HepG2 (cell line): ENCODE measurements around the gene CDH22. TPM values are rescaled to one million over a fixed set of nuclear protein-coding genes. Genes with fewer than 3 reads are reported as not detected.

Experiments
- ADNP ChIP-seq: sonication (generic); formaldehyde crosslinking; IDR thresholded peaks from 2 replicates; pipeline ENCODE4 v1.4.0; 2020; ENCODE audit warnings: missing genetic modification reagents
- FOXC1 ChIP-seq: sonication (generic); formaldehyde crosslinking; IDR thresholded peaks from 2 replicates; pipeline ENCODE4 v1.8.0; 2022; ENCODE audit warnings: mild to moderate bottlenecking, missing genetic modification reagents, borderline replicate concordance
- FOXK1 ChIP-seq: sonication (generic); formaldehyde crosslinking; IDR thresholded peaks from 2 replicates; pipeline ENCODE4 v1.4.0; 2020; ENCODE audit warnings: low read depth, missing genetic modification reagents, borderline replicate concordance
- HOXA7 ChIP-seq: sonication (generic); formaldehyde crosslinking; IDR thresholded peaks from 2 replicates; pipeline ENCODE4 v1.8.1; 2022; ENCODE audit warnings: mild to moderate bottlenecking, missing genetic modification reagents, moderate library complexity
- KDM1A ChIP-seq: IDR thresholded peaks from 2 replicates; pipeline ENCODE4 v1.6.1; 2016; ENCODE audit warnings: missing compliant biosample characterization
- NBN ChIP-seq: fragments of 450-650 bp; conservative IDR thresholded peaks from 2 replicates; pipeline ENCODE4 v1.6.1; 2017
- PAWR ChIP-seq: sonication (generic); formaldehyde crosslinking; IDR thresholded peaks from 2 replicates; pipeline ENCODE4 v1.4.0; 2020; ENCODE audit warnings: missing genetic modification reagents, mild to moderate bottlenecking, borderline replicate concordance
- REPIN1 ChIP-seq: sonication (generic); formaldehyde crosslinking; IDR thresholded peaks from 2 replicates; pipeline ENCODE4 v1.8.0; 2022; ENCODE audit warnings: missing genetic modification reagents, low read depth, mild to moderate bottlenecking, borderline replicate concordance
- SIX1 ChIP-seq: sonication (generic); formaldehyde crosslinking; IDR thresholded peaks from 2 replicates; pipeline ENCODE4 v1.4.0; 2020; ENCODE audit warnings: missing genetic modification reagents, borderline replicate concordance
- TAF1 ChIP-seq: sonication (generic); formaldehyde crosslinking; IDR thresholded peaks from 2 replicates; pipeline ENCODE4 v1.4.0; 2020; ENCODE audit warnings: missing genetic modification reagents
- ZNF282 ChIP-seq: fragments of 450-650 bp; IDR thresholded peaks from 2 replicates; pipeline ENCODE4 v1.6.1; 2018; ENCODE audit not compliant: partially characterized antibody
- ZNF552 ChIP-seq: sonication (generic); formaldehyde crosslinking; IDR thresholded peaks from 2 replicates; pipeline ENCODE4 v1.9.0; 2022; ENCODE audit warnings: missing genetic modification reagents, mild to moderate bottlenecking, borderline replicate concordance
- polyA plus RNA-seq, 8 experiments: library from polyadenylated mRNA; depleted of rRNA in 3 of 8; stranded (reverse) in 7 of 8; unstranded in 1 of 8; fragments of >200 nt; fragmentation: Illumina TruSeq in 4 of 8; extraction: Trizol in 4 of 8; gene quantifications; 2 replicates each; pipeline versions ENCODE4 v1.2.1 to v1.2.3, GENCODE V29; 2011 to 2016; ENCODE audit warnings: low read depth in 4 of 8, missing spikeins in 1 of 8, mixed read lengths in 1 of 8; ENCODE audit not compliant: insufficient read depth in 1 of 8
- total RNA-seq, 5 experiments: library from RNA; depleted of rRNA; stranded (reverse); fragments of >200 nt; fragmentation: Illumina TruSeq; extraction: Trizol; gene quantifications; 2 replicates each; pipeline ENCODE4 v1.2.3, GENCODE V29; 2016; ENCODE audit warnings: low read depth in 1 of 5
- TF ChIP-seq, protein P1 (sequence below): sonication (generic); formaldehyde crosslinking; IDR thresholded peaks from 2 replicates; pipeline ENCODE4 v1.9.0; 2021; ENCODE audit warnings: mild to moderate bottlenecking, missing genetic modification reagents
- TF ChIP-seq, protein P2 (sequence below): sonication (generic); formaldehyde crosslinking; IDR thresholded peaks from 2 replicates; pipeline ENCODE4 v1.8.0; 2022; ENCODE audit warnings: missing genetic modification reagents, mild to moderate bottlenecking, inconsistent platforms, borderline replicate concordance
- TF ChIP-seq, protein P3 (sequence below): sonication (generic); formaldehyde crosslinking; IDR thresholded peaks from 2 replicates; pipeline ENCODE4 v1.5.0; 2020; ENCODE audit warnings: missing genetic modification reagents, mild to moderate bottlenecking, borderline replicate concordance

The CDH22 gene
- total and polyA plus RNA-seq, 2 of the 13 experiments (the other 11 are each of a cell fraction or from before 2014, with no cell fraction given) = not detected

DNA sequence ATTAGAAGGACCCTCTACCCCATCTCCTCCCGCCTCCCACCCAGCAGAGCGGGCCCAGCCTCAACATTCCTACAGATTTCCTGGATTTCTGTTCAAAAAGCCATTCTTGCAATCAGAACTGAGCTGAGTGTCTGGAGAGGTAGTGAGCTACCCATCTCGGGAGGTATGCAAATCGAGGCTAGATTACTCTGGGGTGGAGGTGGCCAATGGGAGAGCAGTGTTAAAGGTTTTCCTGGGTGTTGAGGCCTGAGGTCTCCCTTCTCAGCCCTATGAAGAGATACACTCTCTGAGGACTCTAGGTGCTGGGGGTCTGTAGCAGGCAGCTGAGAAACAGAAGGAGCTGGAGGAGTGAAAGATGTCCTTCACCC lies 133.2 kb downstream of the CDH22 start (continued):
- TF ChIP-seq, protein P1, sequence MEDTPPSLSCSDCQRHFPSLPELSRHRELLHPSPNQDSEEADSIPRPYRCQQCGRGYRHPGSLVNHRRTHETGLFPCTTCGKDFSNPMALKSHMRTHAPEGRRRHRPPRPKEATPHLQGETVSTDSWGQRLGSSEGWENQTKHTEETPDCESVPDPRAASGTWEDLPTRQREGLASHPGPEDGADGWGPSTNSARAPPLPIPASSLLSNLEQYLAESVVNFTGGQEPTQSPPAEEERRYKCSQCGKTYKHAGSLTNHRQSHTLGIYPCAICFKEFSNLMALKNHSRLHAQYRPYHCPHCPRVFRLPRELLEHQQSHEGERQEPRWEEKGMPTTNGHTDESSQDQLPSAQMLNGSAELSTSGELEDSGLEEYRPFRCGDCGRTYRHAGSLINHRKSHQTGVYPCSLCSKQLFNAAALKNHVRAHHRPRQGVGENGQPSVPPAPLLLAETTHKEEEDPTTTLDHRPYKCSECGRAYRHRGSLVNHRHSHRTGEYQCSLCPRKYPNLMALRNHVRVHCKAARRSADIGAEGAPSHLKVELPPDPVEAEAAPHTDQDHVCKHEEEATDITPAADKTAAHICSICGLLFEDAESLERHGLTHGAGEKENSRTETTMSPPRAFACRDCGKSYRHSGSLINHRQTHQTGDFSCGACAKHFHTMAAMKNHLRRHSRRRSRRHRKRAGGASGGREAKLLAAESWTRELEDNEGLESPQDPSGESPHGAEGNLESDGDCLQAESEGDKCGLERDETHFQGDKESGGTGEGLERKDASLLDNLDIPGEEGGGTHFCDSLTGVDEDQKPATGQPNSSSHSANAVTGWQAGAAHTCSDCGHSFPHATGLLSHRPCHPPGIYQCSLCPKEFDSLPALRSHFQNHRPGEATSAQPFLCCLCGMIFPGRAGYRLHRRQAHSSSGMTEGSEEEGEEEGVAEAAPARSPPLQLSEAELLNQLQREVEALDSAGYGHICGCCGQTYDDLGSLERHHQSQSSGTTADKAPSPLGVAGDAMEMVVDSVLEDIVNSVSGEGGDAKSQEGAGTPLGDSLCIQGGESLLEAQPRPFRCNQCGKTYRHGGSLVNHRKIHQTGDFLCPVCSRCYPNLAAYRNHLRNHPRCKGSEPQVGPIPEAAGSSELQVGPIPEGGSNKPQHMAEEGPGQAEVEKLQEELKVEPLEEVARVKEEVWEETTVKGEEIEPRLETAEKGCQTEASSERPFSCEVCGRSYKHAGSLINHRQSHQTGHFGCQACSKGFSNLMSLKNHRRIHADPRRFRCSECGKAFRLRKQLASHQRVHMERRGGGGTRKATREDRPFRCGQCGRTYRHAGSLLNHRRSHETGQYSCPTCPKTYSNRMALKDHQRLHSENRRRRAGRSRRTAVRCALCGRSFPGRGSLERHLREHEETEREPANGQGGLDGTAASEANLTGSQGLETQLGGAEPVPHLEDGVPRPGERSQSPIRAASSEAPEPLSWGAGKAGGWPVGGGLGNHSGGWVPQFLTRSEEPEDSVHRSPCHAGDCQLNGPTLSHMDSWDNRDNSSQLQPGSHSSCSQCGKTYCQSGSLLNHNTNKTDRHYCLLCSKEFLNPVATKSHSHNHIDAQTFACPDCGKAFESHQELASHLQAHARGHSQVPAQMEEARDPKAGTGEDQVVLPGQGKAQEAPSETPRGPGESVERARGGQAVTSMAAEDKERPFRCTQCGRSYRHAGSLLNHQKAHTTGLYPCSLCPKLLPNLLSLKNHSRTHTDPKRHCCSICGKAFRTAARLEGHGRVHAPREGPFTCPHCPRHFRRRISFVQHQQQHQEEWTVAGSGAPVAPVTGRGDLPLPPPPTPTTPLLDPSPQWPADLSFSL (CRISPR knock-in tag) = no peak
- TF ChIP-seq ZNF552 = no peak
- TF ChIP-seq FOXK1 (CRISPR knock-in tag) = no peak
- TF ChIP-seq REPIN1 = no peak
- TF ChIP-seq FOXC1 = no peak
- TF ChIP-seq, protein P2, sequence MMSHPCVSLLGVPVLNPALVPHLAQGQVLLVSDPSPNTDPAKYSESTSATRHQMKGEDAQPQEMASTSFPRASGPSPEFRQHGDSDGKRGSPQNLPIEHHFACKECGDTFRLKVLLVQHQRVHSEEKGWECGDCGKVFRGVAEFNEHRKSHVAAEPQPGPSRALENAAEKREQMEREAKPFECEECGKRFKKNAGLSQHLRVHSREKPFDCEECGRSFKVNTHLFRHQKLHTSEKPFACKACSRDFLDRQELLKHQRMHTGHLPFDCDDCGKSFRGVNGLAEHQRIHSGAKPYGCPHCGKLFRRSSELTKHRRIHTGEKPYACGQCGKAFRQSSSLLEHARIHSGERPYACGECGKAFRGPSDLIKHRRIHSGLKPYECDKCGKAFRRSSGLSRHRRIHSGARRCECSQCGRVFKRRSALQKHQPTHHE = no peak
- TF ChIP-seq HOXA7 (CRISPR knock-in tag) = no peak
- TF ChIP-seq NBN = no peak
- no peak for TF ChIP-seq TAF1 (CRISPR knock-in tag)
- TF ChIP-seq PAWR (CRISPR knock-in tag) = no peak
- TF ChIP-seq ZNF282 = no peak
- TF ChIP-seq, protein P3, sequence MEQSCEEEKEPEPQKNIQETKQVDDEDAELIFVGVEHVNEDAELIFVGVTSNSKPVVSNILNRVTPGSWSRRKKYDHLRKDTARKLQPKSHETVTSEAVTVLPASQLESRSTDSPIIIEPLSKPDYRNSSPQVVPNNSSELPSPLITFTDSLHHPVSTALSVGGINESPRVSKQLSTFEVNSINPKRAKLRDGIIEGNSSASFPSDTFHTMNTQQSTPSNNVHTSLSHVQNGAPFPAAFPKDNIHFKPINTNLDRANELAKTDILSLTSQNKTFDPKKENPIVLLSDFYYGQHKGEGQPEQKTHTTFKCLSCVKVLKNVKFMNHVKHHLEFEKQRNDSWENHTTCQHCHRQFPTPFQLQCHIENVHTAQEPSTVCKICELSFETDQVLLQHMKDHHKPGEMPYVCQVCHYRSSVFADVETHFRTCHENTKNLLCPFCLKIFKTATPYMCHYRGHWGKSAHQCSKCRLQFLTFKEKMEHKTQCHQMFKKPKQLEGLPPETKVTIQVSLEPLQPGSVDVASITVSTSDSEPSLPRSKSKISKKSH (CRISPR knock-in tag) = no peak
- TF ChIP-seq ADNP (CRISPR knock-in tag) = 0 out of 2 replicates have a peak, but pooled peaks have one; percentile 31
- 0 out of 2 replicates have a peak, but pooled peaks have one; percentile 36 for TF ChIP-seq KDM1A (CRISPR knock-in tag)
- TF ChIP-seq SIX1 (CRISPR knock-in tag) = no peak
